T1000 (cell line): ENCODE measurements around the gene ATN1.

Experiments used
- DNase-seq: peaks from one replicate; lab custom pipeline; 2025; ENCODE audit warnings: mixed read lengths; lab: John Stamatoyannopoulos, UW

Gene ATN1

DNA sequence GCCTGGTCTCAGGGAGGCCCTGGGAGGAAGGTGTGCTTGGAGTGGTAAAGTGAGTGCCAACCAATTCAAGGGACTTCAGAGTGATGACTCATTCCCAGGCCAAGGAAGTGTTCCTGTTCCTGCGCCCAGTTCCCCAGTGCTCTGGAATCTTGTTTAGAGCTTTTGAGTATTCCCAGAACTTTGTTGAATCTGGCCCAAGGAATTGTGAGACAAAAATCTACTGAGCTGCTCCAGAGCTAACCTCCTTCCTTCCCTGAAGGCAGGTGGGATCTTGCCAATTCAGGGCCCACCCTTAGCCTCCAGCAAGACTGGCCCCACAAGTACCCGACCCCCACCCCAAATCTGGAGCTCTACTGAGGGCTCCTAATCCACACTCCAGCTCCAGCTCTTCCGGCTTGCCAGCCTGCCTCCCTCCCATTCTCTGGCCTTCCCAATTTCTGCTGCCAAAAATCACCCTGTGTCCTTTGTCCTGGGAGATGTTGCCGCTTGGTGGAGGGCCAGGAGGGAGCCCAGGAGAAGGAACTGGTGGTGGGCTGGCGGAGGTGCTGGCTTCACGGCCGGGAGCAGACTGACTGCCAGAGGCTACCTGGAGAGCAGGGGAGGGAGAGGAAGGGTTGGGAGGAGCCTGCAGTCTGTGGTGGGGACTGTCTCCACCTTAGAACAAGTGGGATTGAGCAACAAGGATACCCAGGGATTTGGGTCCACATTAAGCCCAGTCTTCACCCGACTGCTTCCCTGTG lies 2.0 kb upstream of the ATN1 start:
- DNase-seq: no peak

DNA sequence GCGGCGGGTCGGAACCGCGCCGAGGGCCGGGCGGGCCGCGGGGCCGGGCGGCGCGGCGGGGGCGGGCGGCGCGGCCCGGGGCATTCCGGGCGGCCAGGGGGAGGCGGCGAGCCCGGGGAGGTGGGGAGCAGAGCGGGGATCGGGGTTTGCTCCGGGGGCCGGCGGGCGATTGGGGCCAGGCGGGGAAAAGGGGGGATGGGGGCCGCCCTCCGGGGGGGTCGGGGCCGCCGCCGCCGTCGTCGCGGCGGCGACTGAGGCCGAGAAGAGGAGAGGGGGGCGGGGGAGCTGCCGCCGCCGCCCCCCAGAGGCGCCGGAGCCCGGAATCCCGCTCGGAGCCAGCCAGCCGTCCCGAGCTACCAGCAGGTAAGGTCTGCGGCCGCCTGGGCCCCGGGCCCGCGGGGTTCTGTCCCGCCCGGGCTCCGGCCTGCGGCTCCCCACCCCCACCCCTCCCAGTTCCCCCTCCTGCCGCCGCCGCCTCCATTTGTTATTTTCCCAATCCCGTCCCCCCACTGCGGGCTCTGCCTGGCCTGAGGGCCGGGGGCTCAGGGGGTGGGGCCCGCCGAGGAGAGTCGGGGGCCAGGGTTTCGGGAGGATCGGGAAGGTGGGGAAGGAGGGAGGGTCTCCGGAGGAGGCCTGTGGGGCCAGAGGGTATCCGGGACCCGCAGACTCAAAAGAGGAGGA lies 403 bp downstream of the ATN1 start:
- no peak for DNase-seq

GRCh38 chr12:6928703-6929407 lies 1.1 kb downstream of the ATN1 start:
- no peak for DNase-seq

GRCh38 chr12:6929466-6930452 lies 2.0 kb downstream of the ATN1 start:
- no peak for DNase-seq

DNA sequence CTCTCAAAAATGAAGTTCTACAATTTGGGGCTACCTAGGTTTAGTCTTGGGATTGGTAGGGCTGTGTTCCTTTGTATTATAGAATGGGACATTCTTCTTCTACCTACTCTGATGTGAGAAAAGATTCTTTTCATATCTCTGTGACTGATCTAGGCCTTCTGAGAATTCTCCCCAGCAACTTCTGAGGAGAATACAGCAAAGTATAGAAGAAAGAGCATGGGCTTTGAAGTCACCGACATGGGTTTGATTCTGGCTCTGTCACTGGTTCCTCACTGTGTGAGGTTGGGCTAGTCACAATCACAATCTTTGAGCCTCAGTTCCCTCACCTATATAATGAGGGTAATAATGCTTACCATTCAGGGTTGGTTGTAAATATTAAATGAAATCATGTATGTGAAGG lies 5.0 kb downstream of the ATN1 start:
- no peak for DNase-seq

- DNase-seq: no peak
Observed at GRCh38 chr12:6934110-6934509, 6.4 kb downstream of the ATN1 start.

- no peak for DNase-seq
Observed at GRCh38 chr12:6935371-6936193, 7.8 kb downstream of the ATN1 start.

- DNase-seq: no peak
Observed at GRCh38 chr12:6936194-6936635, 8.5 kb downstream of the ATN1 start.

DNA sequence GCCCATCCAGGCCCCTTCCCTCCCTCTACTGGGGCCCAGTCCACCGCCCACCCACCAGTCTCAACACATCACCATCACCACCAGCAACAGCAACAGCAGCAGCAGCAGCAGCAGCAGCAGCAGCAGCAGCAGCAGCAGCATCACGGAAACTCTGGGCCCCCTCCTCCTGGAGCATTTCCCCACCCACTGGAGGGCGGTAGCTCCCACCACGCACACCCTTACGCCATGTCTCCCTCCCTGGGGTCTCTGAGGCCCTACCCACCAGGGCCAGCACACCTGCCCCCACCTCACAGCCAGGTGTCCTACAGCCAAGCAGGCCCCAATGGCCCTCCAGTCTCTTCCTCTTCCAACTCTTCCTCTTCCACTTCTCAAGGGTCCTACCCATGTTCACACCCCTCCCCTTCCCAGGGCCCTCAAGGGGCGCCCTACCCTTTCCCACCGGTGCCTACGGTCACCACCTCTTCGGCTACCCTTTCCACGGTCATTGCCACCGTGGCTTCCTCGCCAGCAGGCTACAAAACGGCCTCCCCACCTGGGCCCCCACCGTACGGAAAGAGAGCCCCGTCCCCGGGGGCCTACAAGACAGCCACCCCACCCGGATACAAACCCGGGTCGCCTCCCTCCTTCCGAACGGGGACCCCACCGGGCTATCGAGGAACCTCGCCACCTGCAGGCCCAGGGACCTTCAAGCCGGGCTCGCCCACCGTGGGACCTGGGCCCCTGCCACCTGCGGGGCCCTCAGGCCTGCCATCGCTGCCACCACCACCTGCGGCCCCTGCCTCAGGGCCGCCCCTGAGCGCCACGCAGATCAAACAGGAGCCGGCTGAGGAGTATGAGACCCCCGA lies 9.1 kb downstream of the ATN1 start:
- DNase-seq: no peak

DNA sequence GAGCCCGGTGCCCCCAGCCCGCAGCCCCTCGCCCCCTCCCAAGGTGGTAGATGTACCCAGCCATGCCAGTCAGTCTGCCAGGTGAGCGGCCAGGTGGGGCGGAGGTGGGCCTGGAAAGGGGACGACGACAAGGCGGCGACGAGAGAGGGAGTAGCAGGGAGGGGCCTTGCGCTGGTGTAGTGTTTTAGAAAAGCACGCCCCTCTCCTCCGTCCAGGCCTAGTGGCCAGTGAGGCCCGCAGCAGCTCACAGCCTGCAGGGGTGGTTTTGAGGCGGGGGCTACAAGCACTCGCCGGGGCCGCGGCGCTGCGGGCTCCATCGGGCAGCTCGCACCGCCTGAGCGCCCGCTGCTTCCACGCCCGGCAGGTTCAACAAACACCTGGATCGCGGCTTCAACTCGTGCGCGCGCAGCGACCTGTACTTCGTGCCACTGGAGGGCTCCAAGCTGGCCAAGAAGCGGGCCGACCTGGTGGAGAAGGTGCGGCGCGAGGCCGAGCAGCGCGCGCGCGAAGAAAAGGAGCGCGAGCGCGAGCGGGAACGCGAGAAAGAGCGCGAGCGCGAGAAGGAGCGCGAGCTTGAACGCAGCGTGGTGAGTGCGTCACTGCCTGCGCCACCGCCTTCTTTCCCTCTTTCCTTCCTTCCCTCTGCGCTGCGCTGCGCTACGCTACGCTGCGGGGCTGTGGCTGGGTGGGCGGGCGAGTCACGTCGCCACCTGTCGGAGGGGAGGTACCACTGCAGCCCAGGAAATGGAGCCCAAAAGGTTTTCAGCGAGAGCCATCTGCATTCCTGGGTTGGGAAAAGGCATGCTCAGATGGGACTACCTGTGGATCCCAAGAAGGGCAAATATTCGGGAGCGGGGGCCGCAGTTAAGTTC lies 10.0 kb downstream of the ATN1 start:
- DNase-seq: peak; percentile 71

DNA sequence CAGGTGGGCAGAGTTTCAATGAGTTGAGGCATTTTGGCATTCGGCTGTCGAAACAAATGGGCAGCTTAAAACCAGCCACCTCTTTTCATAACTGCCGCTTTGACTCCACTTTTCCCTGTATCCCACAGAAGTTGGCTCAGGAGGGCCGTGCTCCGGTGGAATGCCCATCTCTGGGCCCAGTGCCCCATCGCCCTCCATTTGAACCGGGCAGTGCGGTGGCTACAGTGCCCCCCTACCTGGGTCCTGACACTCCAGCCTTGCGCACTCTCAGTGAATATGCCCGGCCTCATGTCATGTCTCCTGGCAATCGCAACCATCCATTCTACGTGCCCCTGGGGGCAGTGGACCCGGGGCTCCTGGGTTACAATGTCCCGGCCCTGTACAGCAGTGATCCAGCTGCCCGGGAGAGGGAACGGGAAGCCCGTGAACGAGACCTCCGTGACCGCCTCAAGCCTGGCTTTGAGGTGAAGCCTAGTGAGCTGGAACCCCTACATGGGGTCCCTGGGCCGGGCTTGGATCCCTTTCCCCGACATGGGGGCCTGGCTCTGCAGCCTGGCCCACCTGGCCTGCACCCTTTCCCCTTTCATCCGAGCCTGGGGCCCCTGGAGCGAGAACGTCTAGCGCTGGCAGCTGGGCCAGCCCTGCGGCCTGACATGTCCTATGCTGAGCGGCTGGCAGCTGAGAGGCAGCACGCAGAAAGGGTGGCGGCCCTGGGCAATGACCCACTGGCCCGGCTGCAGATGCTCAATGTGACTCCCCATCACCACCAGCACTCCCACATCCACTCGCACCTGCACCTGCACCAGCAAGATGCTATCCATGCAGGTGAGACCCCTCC lies 10.8 kb downstream of the ATN1 start:
- no peak for DNase-seq

DNA sequence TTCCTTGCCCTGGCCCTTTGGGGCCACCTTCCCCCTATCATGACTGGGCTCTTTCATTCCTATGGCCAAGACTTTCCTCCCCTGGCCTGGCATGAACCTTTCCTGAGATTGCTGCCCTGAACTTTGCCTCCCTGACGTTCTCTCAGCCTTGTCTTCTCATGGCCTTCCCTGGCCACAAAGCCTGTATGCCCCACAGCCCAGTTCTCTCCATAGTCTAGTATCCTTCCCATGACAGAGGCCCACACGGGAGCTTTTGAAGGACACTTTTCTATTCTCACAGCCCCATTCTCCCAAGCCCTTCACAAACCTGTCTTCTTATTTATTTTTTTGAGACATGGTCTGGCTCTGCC lies 11.4 kb downstream of the ATN1 start:
- no peak for DNase-seq

DNA sequence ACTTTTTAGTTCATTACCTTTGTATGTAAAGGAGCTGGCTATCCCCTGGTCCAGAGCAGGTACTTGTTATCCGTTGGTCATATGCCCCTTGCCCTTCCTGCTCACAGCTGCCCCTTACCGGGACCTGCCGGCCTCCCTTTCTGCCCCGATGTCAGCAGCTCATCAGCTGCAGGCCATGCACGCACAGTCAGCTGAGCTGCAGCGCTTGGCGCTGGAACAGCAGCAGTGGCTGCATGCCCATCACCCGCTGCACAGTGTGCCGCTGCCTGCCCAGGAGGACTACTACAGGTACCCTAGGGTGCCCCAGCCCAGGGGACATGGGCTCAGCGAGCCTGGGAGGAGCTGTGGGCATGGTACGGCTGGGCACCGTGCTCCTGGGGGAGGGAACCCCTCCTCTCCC lies 13.5 kb downstream of the ATN1 start:
- no peak for DNase-seq

GRCh38 chr12:6941782-6942181 lies 14.0 kb downstream of the ATN1 start:
- no peak for DNase-seq

DNA sequence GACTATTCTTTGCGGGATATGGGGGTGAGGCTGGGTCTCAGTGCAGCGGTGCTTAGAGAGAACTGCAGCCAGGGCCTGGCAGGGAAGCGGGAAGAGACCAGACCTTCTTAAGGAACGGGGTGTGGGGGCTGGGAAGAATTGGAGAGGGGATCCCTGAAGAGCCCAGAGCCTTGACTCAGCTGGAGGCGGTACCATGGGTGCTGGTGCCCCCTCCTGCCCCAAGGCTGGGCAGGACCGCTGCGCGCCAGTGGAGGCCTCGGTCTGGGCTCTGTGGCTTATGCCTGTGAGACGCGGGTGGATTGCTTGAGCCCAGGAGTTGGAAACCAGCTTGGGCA lies 14.5 kb downstream of the ATN1 start:
- DNase-seq: no peak

GRCh38 chr12:6943389-6943721 lies 15.6 kb downstream of the ATN1 start:
- DNase-seq: peak; percentile 43

GRCh38 chr12:6943722-6944380 lies 16.1 kb downstream of the ATN1 start, which contains the start of the genes C12orf57 and RNU7-1:
TSS of gene C12orf57 (plus strand) at chr12:6944022. CDS start at chr12:6944122, 100 bp downstream.
TSS of gene RNU7-1 (plus strand) at chr12:6943816.
- DNase-seq: peak; percentile 89
